EL (cell line): Measurements from ENCODE around the gene ENGASE.

Source experiments
- DNase-seq: peaks from one replicate; pipeline ENCODE4 v3.0.0-alpha.2; 2016

ENGASE gene

DNA sequence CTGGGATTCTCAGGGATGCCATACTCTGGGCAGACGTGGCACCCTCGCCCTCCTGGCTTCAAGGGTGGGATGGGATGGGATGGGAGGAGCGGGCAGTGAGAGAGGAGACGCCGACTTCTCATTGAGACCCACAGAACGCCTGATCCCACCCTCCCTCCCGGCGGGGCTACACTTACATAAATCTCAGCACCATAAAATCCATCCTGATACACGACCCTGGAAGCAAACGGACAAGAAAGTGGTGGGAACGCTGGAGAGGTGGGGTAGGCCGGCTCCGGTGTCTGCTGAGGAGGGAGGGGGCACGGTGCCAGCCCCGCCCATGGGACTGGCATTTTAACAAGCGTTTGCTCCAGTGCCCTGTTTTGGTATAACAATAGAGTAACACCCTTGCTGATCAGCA, 21.9 kb downstream of the ENGASE start:
- DNase-seq, result no peak

DNA sequence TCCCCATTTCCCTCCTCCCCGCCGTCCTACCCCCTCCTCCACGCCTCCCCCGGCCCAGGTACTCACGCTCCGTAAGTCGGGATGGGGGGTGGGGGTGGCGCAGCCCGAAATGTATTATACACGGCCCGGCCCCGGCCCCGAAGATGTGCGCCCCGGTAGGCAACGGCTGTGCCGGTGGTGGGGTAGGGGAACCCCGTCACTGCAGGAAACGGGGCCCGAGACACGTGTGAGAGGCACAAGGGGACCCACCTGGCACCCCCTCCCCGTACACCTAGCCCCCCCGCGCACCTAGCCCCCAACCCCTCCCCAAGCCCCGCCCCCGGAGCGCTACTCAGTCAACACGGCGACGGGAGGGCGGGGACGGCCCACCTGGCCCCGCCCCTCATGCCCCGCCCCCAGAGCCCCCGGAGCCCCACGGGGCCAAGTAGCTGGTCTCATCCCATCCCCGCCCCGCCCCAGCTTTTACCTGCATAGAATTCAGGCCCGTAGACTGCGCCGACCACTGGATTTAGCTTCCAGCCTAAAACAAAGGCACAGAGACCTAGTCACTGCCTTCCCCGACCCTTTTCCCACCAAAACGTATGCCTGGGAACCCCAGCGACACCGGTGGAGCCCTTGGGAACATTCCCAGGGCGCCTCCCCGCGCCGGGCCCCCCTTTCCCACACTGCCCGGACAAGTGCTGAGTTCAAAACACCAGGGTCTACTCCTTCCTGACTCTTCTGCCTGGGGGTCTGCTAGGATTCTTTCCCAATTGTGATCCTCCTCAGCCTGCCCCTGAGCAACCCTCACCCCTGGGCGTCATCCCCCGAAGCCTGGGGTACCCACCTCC, 22.8 kb downstream of the ENGASE start:
- DNase-seq, result no peak

DNA sequence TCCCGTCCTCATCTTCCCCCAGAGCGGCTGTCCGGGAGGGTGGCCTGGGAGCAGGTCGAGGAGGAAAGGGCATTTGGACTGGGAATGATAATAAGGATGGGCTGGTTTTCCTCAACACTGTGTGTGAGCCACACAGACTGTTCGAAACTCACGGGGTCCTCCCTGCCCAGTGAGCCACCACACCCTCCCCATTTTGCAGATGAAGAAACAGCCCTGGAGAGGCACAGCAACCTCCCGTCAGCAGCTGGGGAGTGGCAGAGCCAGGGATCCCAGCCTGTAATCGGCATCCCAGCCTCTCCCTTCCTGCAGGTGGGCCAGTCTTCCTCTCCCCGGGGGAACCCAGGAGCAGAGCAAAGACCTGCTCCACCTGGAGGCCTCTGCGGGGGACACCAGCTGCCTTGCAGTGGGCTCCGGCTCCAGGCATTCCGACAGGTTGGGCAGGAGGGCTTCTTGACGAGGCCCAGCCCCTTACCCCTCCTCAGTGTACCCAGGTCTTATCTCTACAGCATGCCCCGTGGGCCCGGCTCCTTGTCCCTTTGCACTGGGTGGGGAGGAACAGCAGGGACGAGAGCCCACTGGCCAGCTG, 23.8 kb downstream of the ENGASE start:
- no peak for DNase-seq

DNA sequence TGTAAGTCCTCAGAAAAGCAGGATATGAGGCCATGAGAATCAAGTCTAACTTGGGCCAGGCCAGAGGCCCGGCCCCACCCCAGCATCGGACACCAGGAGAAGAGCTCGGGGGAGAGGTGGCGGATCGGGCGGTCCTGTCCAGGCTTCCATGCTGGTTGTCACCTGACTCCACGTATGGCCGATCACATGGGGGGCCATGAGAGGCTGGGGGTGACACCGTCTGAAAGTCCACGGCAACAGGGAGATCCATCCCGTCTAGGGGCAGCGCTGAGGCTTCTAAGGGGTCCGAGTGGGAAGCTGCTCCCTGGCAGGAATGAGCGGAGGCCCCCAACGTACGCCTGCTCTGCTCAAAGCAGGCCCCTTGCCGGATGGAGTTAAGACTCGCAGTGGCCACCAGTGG, 25.8 kb downstream of the ENGASE start:
- no peak for DNase-seq

DNA sequence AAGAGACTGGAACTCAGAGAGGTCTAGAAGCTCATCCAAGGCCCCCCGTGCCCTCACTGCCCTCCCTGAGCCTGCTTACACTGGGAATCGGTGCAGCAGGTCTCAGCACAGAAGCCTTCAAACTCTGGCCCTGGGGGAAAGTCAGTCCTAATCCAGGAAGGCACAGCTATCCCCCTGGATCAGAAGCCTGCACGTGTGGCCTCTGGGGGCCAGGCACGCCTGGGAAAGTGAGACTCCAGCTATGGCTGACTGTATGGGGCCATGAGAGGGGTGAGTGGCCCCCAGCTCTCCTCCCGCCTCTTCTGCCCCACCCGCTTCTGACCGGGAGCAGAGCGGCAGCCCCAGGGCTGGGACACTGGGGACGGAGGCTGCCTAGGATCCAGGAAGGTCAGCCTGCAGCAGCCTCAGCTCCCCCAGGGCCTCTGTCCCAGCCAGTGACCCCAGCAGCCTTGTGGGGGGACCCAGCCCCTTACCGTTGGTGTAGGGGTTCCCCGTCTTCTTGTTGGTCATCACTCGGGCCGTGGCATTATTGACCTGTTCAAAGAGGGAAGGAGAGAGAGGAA, 26.6 kb downstream of the ENGASE start:
- DNase-seq, result no peak

DNA sequence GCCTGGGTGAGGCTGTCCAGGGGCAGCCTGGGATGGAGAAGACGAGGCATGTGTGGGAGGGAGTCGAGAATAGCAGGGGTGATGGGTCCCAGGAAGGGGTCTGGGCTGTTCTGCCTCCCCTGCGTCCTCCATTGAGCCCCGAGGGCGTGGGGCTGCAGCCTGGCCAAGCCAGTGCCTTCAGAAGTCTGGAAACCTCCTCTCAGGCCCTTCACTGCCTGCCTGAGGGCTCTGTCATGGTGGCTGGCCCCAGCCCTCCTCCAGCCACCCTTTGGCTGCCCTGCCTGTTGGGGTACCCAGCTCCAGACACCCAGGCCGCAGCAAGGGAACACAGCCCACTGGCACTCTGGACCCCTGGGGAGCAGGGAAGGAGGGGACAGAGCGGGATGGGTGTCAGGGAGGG, 27.6 kb downstream of the ENGASE start:
- DNase-seq, result no peak

DNA sequence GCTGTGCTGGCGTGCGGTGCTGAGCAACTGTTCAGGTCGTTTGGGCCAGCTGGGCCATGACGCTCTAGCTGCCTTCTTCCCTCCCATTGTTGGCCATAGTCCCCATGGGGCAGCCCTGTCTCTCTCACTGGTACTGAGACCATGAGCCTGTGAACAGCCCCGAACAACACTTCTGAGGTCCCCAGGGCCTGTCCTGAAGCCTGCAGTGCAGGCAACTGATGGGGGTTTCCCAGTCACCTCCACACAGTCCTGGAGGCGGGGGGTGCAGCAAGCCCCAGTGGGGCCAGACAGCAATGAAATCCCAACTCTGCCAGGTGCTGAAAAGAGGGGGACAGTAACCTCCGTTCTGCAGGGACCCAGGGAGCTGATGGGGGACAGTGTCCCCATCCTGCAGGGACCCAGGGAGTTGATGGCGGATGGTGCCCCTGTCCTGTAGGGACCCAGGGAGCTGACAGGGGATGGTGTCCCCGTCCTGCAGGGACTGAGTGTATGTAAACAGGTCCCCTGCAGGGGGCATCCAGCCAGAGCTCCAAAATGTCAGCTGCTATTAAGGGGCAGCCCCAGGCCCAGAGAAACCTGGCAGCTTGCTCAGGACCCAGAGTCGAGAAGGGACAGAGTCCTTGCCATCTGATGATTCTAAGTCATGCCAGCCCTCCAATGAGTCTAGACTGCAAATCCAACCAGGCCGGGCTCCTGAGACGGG, 30.4 kb downstream of the ENGASE start:
- DNase-seq, result no peak

DNA sequence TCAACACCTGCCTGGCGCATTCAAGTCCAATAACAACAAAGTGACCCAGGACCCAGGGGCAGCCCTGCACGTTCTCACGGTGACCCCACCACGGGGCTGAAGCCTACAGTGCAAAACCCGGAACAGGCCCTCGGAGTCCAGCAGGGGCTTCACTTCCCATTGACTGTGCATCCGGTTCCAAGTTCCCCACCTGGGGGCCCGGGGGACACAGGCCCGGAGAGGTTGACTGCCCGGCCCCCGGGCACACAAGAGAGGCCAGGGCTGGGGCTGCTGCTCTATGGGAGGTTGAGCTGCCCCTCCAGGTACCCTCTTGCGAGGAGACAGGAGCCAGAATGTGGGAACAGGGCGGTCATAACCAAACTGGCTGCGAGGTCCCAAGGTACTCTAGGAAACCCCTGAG, 31.3 kb downstream of the ENGASE start:
- DNase-seq, result no peak

DNA sequence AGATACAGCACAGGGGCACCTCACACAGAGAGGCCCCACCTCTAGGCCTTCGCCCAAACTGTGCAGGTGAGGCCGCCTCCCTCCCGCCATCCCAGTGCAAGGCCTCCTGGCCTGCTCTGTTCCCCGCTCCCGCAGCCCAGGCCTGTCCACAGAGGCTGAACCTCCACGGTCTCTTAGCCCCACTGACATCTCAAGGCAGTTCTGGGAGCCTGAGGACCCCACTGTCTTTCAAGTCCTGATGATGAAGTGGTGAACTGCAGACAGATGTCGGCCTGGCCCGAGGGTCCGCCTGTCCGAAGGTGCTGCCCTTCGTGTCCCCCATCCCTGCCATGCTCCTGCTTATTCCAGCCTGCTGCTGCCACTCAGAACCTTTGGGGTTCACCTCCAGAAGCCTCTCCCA, 32.3 kb downstream of the ENGASE start:
- DNase-seq, result no peak

DNA sequence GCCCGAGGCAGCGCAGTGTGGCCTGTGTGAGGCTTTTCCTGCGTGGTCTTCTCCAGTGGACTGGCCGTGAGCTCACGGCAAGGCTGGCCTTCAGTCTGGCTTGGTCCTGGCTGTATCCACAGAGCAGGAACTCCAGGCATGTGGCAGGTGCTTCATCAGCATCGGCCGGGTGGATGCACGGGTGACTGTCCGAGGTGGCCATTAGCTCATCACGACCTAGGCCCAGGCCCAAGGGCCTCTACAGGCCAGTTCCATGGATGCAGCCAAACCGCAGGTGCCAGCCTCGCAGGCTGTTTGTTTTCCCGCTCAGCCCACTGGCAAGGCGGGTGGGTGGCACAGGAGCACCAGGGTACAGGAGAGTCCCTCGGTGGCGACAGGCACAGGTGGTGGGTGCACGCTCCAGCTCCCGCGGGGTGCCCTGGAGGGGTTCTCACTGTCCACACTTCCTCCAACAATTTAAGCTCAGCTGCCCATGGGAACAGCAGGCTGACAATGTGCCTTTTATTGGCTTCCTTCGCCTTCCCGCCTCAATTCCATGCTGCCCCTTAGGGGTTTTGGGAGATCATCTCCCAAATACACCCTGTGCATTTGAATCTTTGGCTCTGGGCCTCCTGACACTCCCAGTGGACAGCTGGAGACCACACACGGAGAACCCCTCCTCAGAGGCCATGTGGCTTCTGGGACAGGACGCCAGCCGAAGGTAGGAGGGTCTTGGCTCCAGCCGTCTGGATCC, 33.0 kb downstream of the ENGASE start:
- no peak for DNase-seq

DNA sequence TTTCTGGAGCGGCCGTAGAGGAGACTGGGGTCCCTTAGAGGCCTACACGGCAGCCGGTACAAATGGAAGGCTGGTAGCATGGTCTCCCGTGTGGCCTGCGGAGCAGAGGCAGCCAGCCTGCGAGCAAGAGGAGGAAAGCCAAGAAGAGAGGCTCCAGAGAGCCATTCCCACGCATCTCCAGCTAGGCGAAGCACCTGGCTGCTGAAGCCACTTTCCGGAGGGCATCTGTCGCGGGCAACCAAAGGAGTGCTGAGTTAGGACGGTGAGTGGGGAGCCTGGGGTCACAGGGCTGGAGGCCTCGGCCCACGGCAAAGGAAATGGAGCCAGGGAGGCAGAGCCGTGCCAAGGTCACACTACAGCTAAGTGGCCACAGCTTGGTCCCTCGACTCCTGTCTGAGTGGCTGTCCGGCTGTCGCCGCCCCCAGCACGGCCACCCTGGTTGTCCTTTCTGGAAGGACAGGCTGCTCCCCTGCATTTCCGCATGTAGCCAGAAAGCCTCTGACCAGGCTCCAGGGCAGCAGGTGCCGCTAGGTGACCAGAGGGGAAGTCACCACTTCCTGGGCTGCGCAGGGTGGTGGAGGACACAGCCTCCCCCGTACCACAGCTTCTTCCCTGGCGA, 33.7 kb downstream of the ENGASE start:
- DNase-seq, result no peak

DNA sequence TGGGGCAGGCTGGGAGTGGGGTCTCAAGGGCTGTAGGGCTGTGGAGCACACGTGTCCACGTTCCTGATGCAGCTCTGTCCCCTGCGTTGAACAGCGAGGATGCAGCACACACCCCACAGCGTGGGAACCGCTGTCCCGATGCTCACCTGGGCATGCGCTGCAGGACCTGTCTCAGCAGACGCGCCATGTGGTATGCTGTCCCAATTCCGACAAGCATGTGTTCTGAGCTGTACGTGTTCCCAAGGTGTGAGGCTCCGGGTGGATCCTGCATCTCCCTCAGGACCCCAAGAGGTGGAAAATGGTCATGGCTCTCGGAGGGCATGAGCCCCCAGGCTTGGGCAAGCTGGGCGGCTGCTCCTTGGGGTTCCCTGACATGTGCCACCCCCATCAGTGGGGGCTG, 34.2 kb downstream of the ENGASE start:
- DNase-seq, result no peak

DNA sequence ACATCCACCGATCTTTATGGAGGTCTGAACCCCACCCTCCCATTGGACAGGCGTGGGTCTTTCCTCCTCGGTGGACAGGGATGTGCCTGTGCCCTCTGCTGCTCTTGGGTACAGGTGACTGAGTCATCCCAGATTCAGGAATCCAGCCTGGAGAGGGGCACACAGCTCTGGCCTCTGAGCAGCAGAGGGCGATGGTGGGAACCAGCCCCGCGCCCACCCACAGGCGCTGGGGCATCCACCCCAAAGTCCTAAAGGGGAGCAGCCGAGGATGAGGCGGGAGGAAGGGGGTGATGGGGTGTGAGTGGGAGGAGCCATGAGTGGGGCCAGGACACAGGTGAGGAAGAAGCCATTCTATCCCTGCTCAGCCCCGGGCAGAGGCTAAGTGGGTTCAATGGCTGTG, 35.0 kb downstream of the ENGASE start:
- no peak for DNase-seq

DNA sequence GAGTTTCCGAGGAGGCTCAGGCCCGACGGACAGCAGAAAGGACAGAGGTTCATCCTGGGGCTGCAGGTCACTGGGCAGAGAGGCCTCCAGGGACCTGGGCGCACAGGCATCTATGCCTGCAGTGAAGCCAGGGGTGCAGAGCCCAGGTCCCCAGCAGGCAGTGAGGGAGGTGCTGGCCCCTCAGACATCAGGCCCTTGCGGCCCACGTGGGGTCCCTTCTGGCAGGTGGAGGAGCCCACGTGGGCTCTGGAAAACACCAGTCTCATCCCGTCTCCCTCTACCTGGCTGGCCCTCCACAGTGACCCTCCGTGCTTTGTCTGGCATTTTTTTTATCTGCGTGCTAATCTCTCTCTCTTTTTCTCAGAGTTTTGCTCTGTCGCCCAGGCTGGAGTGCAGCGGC, 36.5 kb downstream of the ENGASE start:
- DNase-seq, result no peak

DNA sequence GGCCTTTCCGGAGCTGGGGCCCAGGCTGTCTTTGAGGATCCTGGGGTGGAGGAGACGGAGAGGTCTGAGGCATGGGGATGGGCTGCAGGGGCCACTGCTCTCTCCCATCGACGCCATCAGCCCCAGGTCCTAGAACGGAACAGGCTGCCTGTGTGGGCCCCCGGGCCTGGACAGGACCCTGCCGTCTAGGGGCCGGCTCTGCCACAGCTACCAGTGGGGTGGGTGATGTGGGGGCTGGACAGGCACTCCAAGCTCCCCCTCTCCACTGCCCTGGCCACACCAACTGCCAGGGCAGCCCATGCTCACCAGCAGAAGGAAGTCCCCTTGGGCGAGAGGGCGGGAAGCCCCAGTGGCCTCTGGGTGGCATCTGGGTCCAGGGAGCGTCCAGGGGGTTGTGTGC, 37.8 kb downstream of the ENGASE start:
- no peak for DNase-seq

DNA sequence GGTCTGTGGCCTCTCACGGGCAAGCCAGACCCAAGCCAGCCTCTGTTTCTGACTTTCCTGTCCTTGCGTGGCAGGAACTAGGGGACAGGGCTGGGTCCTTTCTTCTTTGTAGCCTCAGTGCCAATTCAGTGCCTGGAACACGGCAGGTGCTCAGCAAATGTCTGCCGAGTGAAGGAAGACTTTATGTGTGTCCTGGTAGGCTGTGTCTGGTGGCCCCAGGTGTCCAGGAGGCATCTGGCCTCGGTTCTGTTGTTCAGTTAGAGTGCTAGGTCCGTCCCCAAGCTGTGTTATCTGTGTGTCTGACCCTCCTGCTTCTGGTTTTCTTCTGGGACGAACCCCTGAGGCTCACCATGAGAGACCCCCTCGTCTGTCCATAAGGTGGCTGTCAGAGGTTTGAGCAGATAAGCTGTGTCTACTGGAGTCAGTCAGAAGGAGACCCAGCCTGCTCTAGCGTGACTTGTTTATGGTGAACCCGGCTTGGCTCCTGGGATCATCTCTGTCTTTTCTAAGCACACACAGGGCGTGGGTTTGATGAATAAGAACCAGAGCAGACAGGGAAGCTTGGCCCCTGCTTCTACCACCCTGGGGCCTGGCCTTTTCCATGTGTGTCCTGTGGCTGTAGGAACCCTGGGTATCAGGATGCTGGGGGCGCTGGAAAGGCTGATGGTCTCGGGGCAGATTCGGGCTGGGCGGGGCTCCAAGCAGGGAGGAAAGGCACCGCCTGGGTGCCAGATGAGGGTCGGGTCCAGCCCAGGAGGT, 39.3 kb downstream of the ENGASE start:
- no peak for DNase-seq

DNA sequence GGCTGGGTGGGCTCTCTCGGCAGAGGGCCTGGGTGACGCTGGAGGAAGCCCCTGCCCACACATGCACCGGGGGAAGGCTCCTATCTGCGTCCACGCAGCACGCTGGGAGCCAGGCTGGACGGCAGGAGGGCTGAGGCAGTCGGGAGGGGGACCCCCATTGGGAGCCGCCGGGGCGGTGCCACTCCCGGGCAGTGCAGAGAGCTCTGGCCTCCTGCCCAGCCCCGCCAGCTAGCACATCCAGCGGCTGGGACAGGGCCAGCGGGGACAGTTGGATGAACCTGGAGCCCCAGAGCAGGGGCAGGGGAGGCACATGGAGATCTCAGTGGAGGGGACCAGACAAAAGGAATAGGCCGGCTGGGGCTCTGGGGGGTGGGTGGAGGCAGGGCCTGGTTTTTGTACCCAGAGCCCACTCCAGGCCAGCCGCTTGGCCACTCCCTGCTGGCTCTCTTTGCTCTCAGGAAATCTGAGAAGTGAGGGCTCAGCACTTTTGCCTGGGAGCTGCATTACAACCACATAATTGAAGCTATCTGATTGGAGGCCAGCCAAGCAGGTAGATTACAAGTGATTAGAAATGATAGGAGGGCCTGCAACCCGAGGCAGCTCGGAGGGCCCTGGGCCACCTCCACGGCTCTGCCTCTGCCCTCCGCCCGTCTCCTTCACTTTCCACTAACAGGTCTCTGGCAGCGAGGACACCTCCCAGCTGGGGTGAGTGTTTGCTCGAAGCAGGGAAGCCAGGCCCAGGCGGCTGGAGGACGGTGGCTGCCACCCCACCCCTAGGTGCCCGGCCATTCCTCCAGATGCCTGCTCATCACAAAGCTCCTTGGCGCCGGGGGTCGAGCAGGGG, 40.1 kb downstream of the ENGASE start:
- no peak for DNase-seq

DNA sequence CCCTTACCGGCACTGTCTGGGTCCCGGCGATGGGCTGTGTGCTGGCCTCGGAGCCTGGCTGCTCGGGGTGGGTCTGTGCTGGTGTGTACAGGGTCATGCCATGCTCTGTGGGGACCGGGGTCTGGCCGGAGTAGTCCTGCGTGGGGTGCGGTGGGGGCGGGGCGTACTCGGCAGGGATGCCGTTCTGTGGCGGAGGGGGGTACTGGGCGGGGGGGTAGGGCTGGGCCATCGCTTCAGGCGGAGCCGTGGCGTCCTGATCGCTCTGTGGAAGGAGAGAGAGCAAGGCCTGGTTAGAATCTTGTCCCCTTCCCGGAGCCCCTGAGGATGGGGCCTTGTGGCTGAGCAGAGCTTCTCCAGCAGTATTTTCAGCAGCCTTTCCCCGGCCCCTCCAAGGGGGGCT, 40.9 kb downstream of the ENGASE start:
- no peak for DNase-seq

DNA sequence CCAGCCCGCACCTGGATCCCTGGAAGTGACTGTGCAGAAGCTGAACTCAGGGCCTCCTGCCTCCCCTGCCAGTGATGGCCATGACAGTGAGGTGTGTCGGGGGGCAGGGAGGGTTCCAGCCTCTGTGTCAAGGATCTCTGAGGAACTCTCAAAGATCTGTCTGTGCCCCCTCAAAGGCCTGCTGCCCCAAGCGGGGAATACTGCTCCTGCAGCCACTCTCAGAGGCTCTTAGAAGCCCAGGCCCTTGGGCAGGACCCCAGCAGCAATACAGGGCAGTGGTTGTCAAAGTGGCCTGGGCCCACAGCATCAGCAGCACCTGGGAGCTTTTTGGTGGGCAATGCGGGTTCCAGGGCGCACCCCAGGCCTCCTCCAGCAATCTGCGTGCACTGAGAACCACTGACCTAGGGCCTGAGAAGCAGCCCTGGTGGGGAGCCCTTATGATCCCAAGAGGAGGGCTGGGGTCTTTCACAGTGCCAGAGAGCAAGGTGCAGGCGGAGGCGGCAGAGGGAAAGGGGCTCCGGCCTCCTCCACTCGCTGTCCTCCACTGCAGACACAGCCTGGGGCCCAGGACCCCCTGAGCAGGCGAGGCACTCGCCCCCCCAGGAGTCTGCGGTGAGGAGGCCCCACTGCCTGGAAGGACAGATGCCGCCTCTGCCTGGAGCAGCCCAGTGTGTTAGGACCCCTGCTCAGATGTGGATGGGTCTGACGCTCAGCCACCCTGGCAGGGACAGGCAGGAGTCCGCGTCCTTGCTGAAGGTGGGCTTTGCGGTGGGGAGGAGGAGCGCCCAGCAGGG, 42.1 kb downstream of the ENGASE start:
- DNase-seq, result no peak

DNA sequence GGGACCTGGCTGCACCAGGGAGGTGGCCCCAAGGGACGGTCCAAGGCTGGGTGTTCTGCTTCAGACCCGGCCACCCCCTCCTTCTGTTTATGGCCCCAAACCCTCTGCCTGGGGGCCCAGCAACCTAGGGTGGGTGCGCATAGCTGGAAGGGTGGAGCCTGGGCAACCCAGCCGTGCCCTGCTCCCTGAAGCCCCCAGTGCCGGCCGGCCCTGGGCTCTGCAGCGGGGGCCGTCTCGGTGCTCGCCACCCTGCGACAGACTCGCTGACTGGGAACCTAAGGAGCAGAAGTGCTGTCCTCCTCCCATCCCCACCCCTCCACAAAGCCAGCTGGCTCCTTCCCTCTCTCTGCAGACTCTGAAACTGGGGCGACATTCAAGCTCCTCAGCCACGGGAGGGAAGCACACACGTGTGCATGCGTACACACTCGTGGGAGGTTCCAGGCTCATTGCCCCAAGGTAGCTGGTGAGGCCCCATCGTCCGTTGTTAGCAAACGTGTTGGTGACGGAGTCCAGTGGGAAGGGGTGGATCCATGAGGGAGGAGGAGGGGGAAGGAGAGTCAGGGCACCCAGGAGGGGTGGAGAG, 43.4 kb downstream of the ENGASE start:
- DNase-seq, result no peak
